PFSK-1 (cell line): ENCODE measurements around the gene ZKSCAN2.

ENCODE experiments used
- FOXP2 ChIP-seq: optimal IDR thresholded peaks from 2 replicates; pipeline ENCODE3; 2011; ENCODE audit warnings: borderline replicate concordance, control low read depth, inconsistent platforms; ENCODE audit not compliant: insufficient read depth; ENCODE audit errors: extremely low read length, extremely low read depth
- POLR2AphosphoS5 ChIP-seq: IDR thresholded peaks from 2 replicates; pipeline ENCODE4 v1.6.1; 2012; ENCODE audit warnings: low read depth, mild to moderate bottlenecking, control low read depth, low read length, moderate library complexity
- REST ChIP-seq, 2 experiments: IDR thresholded peaks; 2 replicates each; pipeline versions ENCODE4 v1.6.1 to v1.8.0; 2011 to 2012; ENCODE audit warnings: low read depth in 2 of 2, low read length in 2 of 2, control low read depth in 1 of 2, inconsistent platforms in 1 of 2, mild to moderate bottlenecking in 1 of 2, moderate library complexity in 1 of 2; ENCODE audit not compliant: insufficient read depth in 1 of 2
- SIN3A ChIP-seq: IDR thresholded peaks from 2 replicates; pipeline ENCODE4 v1.6.1; 2012; ENCODE audit warnings: mild to moderate bottlenecking, low read length, moderate library complexity, borderline replicate concordance; ENCODE audit not compliant: insufficient read depth
- TAF1 ChIP-seq: IDR thresholded peaks from 2 replicates; pipeline ENCODE4 v1.6.1; 2012; ENCODE audit warnings: low read length, control low read depth, borderline replicate concordance; ENCODE audit not compliant: insufficient read depth

The ZKSCAN2 gene

GRCh38 chr16:25224731-25225319, 32.8 kb downstream of the ZKSCAN2 start:
- no peak for TF ChIP-seq SIN3A
- TF ChIP-seq TAF1 = no peak
- no peak for TF ChIP-seq FOXP2
- no peak for TF ChIP-seq REST (IDR thresholded peaks at IDR 0.05; ENCODE audit: insufficient read depth in 1 of 2, low read depth in 2 of 2, low read length in 2 of 2)
- no peak for TF ChIP-seq POLR2AphosphoS5

GRCh38 chr16:25223964-25224363, 33.7 kb downstream of the ZKSCAN2 start:
- no peak for TF ChIP-seq POLR2AphosphoS5
- no peak for TF ChIP-seq REST (IDR thresholded peaks at IDR 0.05; ENCODE audit: insufficient read depth in 1 of 2, low read depth in 2 of 2, low read length in 2 of 2)
- no peak for TF ChIP-seq SIN3A

- TF ChIP-seq FOXP2 (no peak), REST (IDR thresholded peaks at IDR 0.05; ENCODE audit: insufficient read depth in 1 of 2, low read depth in 2 of 2, low read length in 2 of 2) (no peak), SIN3A (no peak), POLR2AphosphoS5 (no peak), TAF1 (no peak)
These were observed 34.7 kb downstream of the ZKSCAN2 start for GRCh38 chr16:25222959-25223358.

- no peak for TF ChIP-seq FOXP2
- no peak for TF ChIP-seq POLR2AphosphoS5
- TF ChIP-seq SIN3A = no peak
- TF ChIP-seq TAF1 = no peak
- TF ChIP-seq REST (IDR thresholded peaks at IDR 0.05; ENCODE audit: insufficient read depth in 1 of 2, low read depth in 2 of 2, low read length in 2 of 2) = no peak
These were observed 38.4 kb downstream of the ZKSCAN2 start for GRCh38 chr16:25219070-25219737.
